Breast epithelium (tissue), 3 donors: ENCODE measurements around the gene ATL1.

Experiments used
- CTCF ChIP-seq, 3 donors: fragments of 450-650 bp; IDR thresholded peaks; one replicate each; pipeline ENCODE4 v1.5.1; 2016 to 2017; ENCODE audit warnings: antibody characterized with exemption in 3 of 3, mild to moderate bottlenecking in 3 of 3, moderate library complexity in 3 of 3
- POLR2A ChIP-seq: fragments of 450-650 bp; IDR thresholded peaks from one replicate; pipeline ENCODE4 v1.6.1; 2016; ENCODE audit warnings: antibody characterized with exemption, mild to moderate bottlenecking, moderate library complexity
- POLR2AphosphoS5 ChIP-seq, 3 donors: sonication (generic); formaldehyde crosslinking; IDR thresholded peaks; one replicate each; pipeline ENCODE4 v1.6.1; 2017; ENCODE audit warnings: antibody characterized with exemption in 3 of 3

- no peak for TF ChIP-seq POLR2A
- no peak for TF ChIP-seq CTCF (IDR thresholded peaks at IDR 0.05)
- no peak for TF ChIP-seq POLR2AphosphoS5 (IDR thresholded peaks at IDR 0.05)
These were observed 55.1 kb downstream of the ATL1 start for GRCh38 chr14:50615056-50615455.
